ENCODE results near the gene FCAMR. TPM values are rescaled to one million over a fixed set of nuclear protein-coding genes. Genes with fewer than 3 reads are reported as not detected.

The FCAMR gene
- not detected in 5 replicates for total RNA-seq (2022; extraction: Qiagen RNA extraction; ENCODE audit: low read depth)

GRCh38 chr1:206970446-206970845 lies at the start of gene FCAMR:
TSS of gene FCAMR (minus strand) at chr1:206970460. CDS start at chr1:206970125, 335 bp downstream.

GRCh38 chr1:206946261-206946660 lies 24.0 kb downstream of the FCAMR start, which contains the start of gene PIGR:
TSS of gene PIGR (minus strand) at chr1:206946466. CDS start at chr1:206940531, 5,935 bp downstream.

GRCh38 chr1:206921772-206922265 lies 48.4 kb downstream of the FCAMR start, which contains the start of gene FCMR:
TSS of gene FCMR (minus strand) at chr1:206921941. CDS start at chr1:206921854, 87 bp downstream.

Other genes starting within 250 kb of the FCAMR start
- not detected in 5 replicates for gene IL19, start 199.7 kb downstream of the FCAMR start, total RNA-seq (2022; extraction: Qiagen RNA extraction; ENCODE audit: low read depth)
- gene IL10, start 198.0 kb downstream of the FCAMR start, total RNA-seq (2022; extraction: Qiagen RNA extraction; ENCODE audit: low read depth) = not detected in 5 replicates
- not detected in 5 replicates for gene IL20, start 104.8 kb downstream of the FCAMR start, total RNA-seq (2022; extraction: Qiagen RNA extraction; ENCODE audit: low read depth)
- gene IL24, start 73.0 kb downstream of the FCAMR start, total RNA-seq (2022; extraction: Qiagen RNA extraction; ENCODE audit: low read depth) = 0.24 to 0.57 TPM (median 0.40 TPM) in 4 of 5 replicates, not detected in the other
- gene FCMR, start 48.5 kb downstream of the FCAMR start, total RNA-seq (2022; extraction: Qiagen RNA extraction; ENCODE audit: low read depth) = 3.9 to 6.6 TPM (median 3.9 TPM) in 5 replicates
- gene PIGR, start 24.0 kb downstream of the FCAMR start, total RNA-seq (2022; extraction: Qiagen RNA extraction; ENCODE audit: low read depth) = not detected in 5 replicates
- gene C1orf116, start 62.3 kb upstream of the FCAMR start, total RNA-seq (2022; extraction: Qiagen RNA extraction; ENCODE audit: low read depth) = 2.6 to 3.5 TPM (median 2.9 TPM) in 5 replicates
- 5.0 to 7.0 TPM (median 5.6 TPM) in 5 replicates for gene YOD1, start 80.7 kb upstream of the FCAMR start, total RNA-seq (2022; extraction: Qiagen RNA extraction; ENCODE audit: low read depth)
- gene PFKFB2, start 82.8 kb upstream of the FCAMR start, total RNA-seq (2022; extraction: Qiagen RNA extraction; ENCODE audit: low read depth) = 4.4 to 7.1 TPM (median 5.2 TPM) in 5 replicates
- gene C4BPB, start 118.4 kb upstream of the FCAMR start, total RNA-seq (2022; extraction: Qiagen RNA extraction; ENCODE audit: low read depth) = 0.92 to 1.4 TPM (median 1.2 TPM) in 5 replicates
- gene C4BPA, start 133.8 kb upstream of the FCAMR start, total RNA-seq (2022; extraction: Qiagen RNA extraction; ENCODE audit: low read depth) = 0.44 to 1.5 TPM (median 0.59 TPM) in 5 replicates